ENCODE data around the gene PBXIP1. TPM values are rescaled to one million over a fixed set of nuclear protein-coding genes. Genes with fewer than 3 reads are reported as not detected.

The PBXIP1 gene
- total RNA-seq, 1 experiment from 2014 or later = 26.5 TPM

- H3K9me3 Mint-ChIP-seq = no peaks in the 10 kb centered on the region
- H3K4me3 Mint-ChIP-seq = peak overlapping the region; percentile 81
- peaks cover 26% of the 10 kb centered on the region for H3K4me1 Mint-ChIP-seq
- POLR2A ChIA-PET = interaction anchor here (1.0 to 3.2 kb wide), 6 partner anchors 8 to 37 kb away, joined by 6 to 26 read pairs (median 9); partner anchors contain the start of genes FLAD1 and SHC1
- CTCF ChIA-PET = interaction anchor here (0.9 to 4.1 kb wide), 11 partner anchors 10 to 211 kb away, joined by 4 to 33 read pairs (median 7); partner anchors contain the start of genes FLAD1, KRTCAP2, LENEP and PMVK
- H3K27me3 Mint-ChIP-seq (ENCODE audit: low read depth) = no peaks in the 10 kb centered on the region
- ATAC-seq (peak; percentile 20), DNase-seq (ENCODE audit: low spot score) (no peak)
- H3K36me3 Mint-ChIP-seq = peaks cover 50% of the 10 kb centered on the region
- TF ChIP-seq MYBL2 (CRISPR knock-in tag; IDR thresholded peaks at IDR 0.05) (no peak), HMGXB4 (CRISPR knock-in tag; IDR thresholded peaks at IDR 0.05) (0 out of 2 replicates have a peak, but pooled peaks have one; percentile 11), E2F5 (CRISPR knock-in tag; IDR thresholded peaks at IDR 0.05) (peak; percentile 40; the same call in 1 of the 2 replicates)
- peak overlapping the region; percentile 91 for H3K27ac Mint-ChIP-seq
Observed at GRCh38 chr1:154962156-154962749, 6.4 kb upstream of the PBXIP1 start.

- no peaks in the 10 kb centered on the region for H3K9me3 Mint-ChIP-seq
- peak within 1 kb of the TSS; percentile 91 for H3K27ac Mint-ChIP-seq
- peak; percentile 83 for DNase-seq (ENCODE audit: low spot score)
- no peaks in the 10 kb centered on the region for H3K27me3 Mint-ChIP-seq (ENCODE audit: low read depth)
- H3K36me3 Mint-ChIP-seq = peaks cover 42% of the 10 kb centered on the region
- peak; percentile 69 for ATAC-seq
- POLR2A ChIA-PET = interaction anchor here (0.6 to 3.2 kb wide), 7 partner anchors 9 to 161 kb away, joined by 3 to 26 read pairs (median 8); partner anchors contain the start of genes FLAD1 and SHC1
- H3K4me3 Mint-ChIP-seq = peak within 1 kb of the TSS; percentile 93
- peaks cover 34% of the 10 kb centered on the region for H3K4me1 Mint-ChIP-seq
- CTCF ChIA-PET = interaction anchor here (0.7 to 4.1 kb wide), 13 partner anchors 10 to 212 kb away, joined by 3 to 33 read pairs (median 7); partner anchors contain the start of genes FLAD1, KRTCAP2, LENEP and PMVK
- TF ChIP-seq AR (CRISPR knock-in tag; IDR thresholded peaks at IDR 0.05) (0 out of 2 replicates have a peak, but pooled peaks have one; percentile 5), EMX1 (CRISPR knock-in tag; IDR thresholded peaks at IDR 0.05) (peak; percentile 95), E2F4 (CRISPR knock-in tag; IDR thresholded peaks at IDR 0.05; ENCODE audit: borderline replicate concordance, low read depth) (peak; percentile 49; the same call in 1 of the 2 replicates), TEAD1 (CRISPR knock-in tag; IDR thresholded peaks at IDR 0.05) (peak; percentile 67), HMGA2 (CRISPR knock-in tag; IDR thresholded peaks at IDR 0.05) (no peak), MYBL2 (CRISPR knock-in tag; IDR thresholded peaks at IDR 0.05) (peak; percentile 82; the same call in 1 of the 2 replicates), SMAD3 (CRISPR knock-in tag; IDR thresholded peaks at IDR 0.05; ENCODE audit: borderline replicate concordance) (no peak), ATF6 (CRISPR knock-in tag; IDR thresholded peaks at IDR 0.05) (no peak), ZNF416 (CRISPR knock-in tag; IDR thresholded peaks at IDR 0.05) (peak; percentile 92), MAX (CRISPR knock-in tag; IDR thresholded peaks at IDR 0.05) (no peak), ZBTB21 (CRISPR knock-in tag; IDR thresholded peaks at IDR 0.05; ENCODE audit: borderline replicate concordance) (peak; percentile 36; the same call in 1 of the 2 replicates), TEAD4 (CRISPR knock-in tag; IDR thresholded peaks at IDR 0.05) (peak; percentile 68), AFF4 (CRISPR knock-in tag; IDR thresholded peaks at IDR 0.05; ENCODE audit: borderline replicate concordance) (no peak; the same call in 1 of the 2 replicates)
Observed at GRCh38 chr1:154961207-154962155, 5.6 kb upstream of the PBXIP1 start, which contains the start of gene PYGO2. Gene PYGO2 (minus strand): TSS chr1:154961782. CDS start chr1:154961576, 206 bp downstream.

Measured in WTC11 (cell line).